IMR-90 (cell line): ENCODE measurements around the gene SLC44A2. TPM values are rescaled to one million over a fixed set of nuclear protein-coding genes. Genes with fewer than 3 reads are reported as not detected.

Experiments
- ATAC-seq: fragments of 200-7000 bp; cut with Tn5 transposase; 2 replicates; pipeline ENCODE4 v1.9.1; 2020; ENCODE audit warnings: low read depth, mild to moderate bottlenecking, moderate library complexity
- BruUV-seq: library from RNA; stranded (reverse); fragments of 400-500 nt; replicated peaks from 2 replicates; lab custom pipeline; 2021; lab: Mats Ljungman, UMichigan
- CTCF ChIA-PET: fragments of 300-600 bp; formaldehyde crosslinking; extraction: SDS; loops from one replicate; lab custom pipeline; 2021; ENCODE audit warnings: antibody characterized with exemption; lab: Yijun Ruan, JAX
- POLR2A ChIA-PET: fragments of 300-600 bp; sonication (Branson Sonifier 250); formaldehyde crosslinking; loops from one replicate; lab custom pipeline; 2022; ENCODE audit warnings: antibody characterized with exemption; ENCODE audit not compliant: unreplicated experiment; lab: Charles Lee
- DNase-seq: peaks from one replicate; pipeline ENCODE4 v3.0.0; 2013
- H2AFZ ChIP-seq: replicated peaks from 2 replicates; pipeline ENCODE3; 2013; ENCODE audit warnings: low read length, mild to moderate bottlenecking; ENCODE audit not compliant: poor library complexity
- H2AK5ac ChIP-seq: 2 replicates; pipeline ENCODE4 v1.6.1; 2013; ENCODE audit warnings: low read depth, low read length, inconsistent platforms
- H2AK9ac ChIP-seq: replicated peaks from 2 replicates; pipeline ENCODE3; 2013; ENCODE audit warnings: mild to moderate bottlenecking, low read depth, low read length, moderate library complexity; ENCODE audit not compliant: poor library complexity
- H2BK120ac ChIP-seq: 2 replicates; pipeline ENCODE4 v1.6.1; 2013; ENCODE audit warnings: low read depth, low read length, inconsistent platforms
- H2BK15ac ChIP-seq: 3 replicates; pipeline ENCODE4 v1.6.1; 2013; ENCODE audit warnings: low read depth, low read length, inconsistent platforms
- H2BK20ac ChIP-seq: 2 replicates; pipeline ENCODE4 v1.6.1; 2013; ENCODE audit warnings: low read depth, mild to moderate bottlenecking, inconsistent platforms, low read length, moderate library complexity
- H2BK5ac ChIP-seq: 2 replicates; pipeline ENCODE4 v1.6.1; 2013; ENCODE audit warnings: mild to moderate bottlenecking, low read depth, low read length, inconsistent platforms; ENCODE audit not compliant: poor library complexity, severe bottlenecking
- H3K14ac ChIP-seq: replicated peaks from 2 replicates; pipeline ENCODE4 v1.6.1; 2013; ENCODE audit warnings: low read depth, low read length, inconsistent platforms
- H3K18ac ChIP-seq: 2 replicates; pipeline ENCODE4 v1.6.1; 2013; ENCODE audit warnings: low read depth, low read length, control low read depth
- H3K23ac ChIP-seq: 2 replicates; pipeline ENCODE4 v1.6.1; 2013; ENCODE audit warnings: low read depth, low read length, inconsistent platforms
- H3K27ac ChIP-seq: 2 replicates; pipeline ENCODE4 v1.5.1; 2013; ENCODE audit warnings: mild to moderate bottlenecking, control low read depth, low read length; ENCODE audit not compliant: insufficient read depth
- H3K27me3 ChIP-seq: 2 replicates; pipeline ENCODE4 v1.6.1; 2013; ENCODE audit warnings: low read length; ENCODE audit not compliant: control insufficient read depth, insufficient read depth
- H3K36me3 ChIP-seq: 2 replicates; pipeline ENCODE4 v1.6.1; 2013; ENCODE audit warnings: low read length, mixed read lengths; ENCODE audit not compliant: control insufficient read depth, insufficient read depth
- H3K4ac ChIP-seq: 2 replicates; pipeline ENCODE4 v1.6.1; 2013; ENCODE audit warnings: low read depth, low read length, inconsistent platforms
- H3K4me1 ChIP-seq: 2 replicates; pipeline ENCODE4 v1.6.1; 2013; ENCODE audit warnings: low read length, mixed read lengths; ENCODE audit not compliant: control insufficient read depth, insufficient read depth
- H3K4me2 ChIP-seq: 2 replicates; pipeline ENCODE4 v1.6.1; 2013; ENCODE audit warnings: low read depth, mild to moderate bottlenecking, control low read depth, low read length, moderate library complexity
- H3K4me3 ChIP-seq: 2 replicates; pipeline ENCODE4 v1.5.1; 2013; ENCODE audit warnings: low read depth, mild to moderate bottlenecking, control low read depth, low read length, moderate library complexity; ENCODE audit not compliant: insufficient read depth
- H3K56ac ChIP-seq: 2 replicates; pipeline ENCODE4 v1.6.1; 2013; ENCODE audit warnings: low read length, inconsistent platforms; ENCODE audit not compliant: insufficient read depth; ENCODE audit errors: extremely low read depth
- H3K79me1 ChIP-seq, 2 experiments: 2 replicates each; pipeline ENCODE4 v1.6.1; 2013; ENCODE audit warnings: low read length in 2 of 2, inconsistent platforms in 1 of 2, low read depth in 1 of 2
- H3K9ac ChIP-seq: 2 replicates; pipeline ENCODE4 v1.6.1; 2013; ENCODE audit warnings: low read depth, low read length, control low read depth
- H3K9me1 ChIP-seq: 2 replicates; pipeline ENCODE4 v1.6.1; 2013; ENCODE audit warnings: low read length, inconsistent platforms; ENCODE audit not compliant: insufficient read depth
- H3K9me3 ChIP-seq: 2 replicates; pipeline ENCODE4 v1.6.1; 2013; ENCODE audit warnings: low read length; ENCODE audit not compliant: control insufficient read depth, insufficient read depth
- H4K20me1 ChIP-seq: 2 replicates; pipeline ENCODE4 v1.6.1; 2013; ENCODE audit warnings: low read length, inconsistent platforms; ENCODE audit not compliant: insufficient read depth
- H4K5ac ChIP-seq: 2 replicates; pipeline ENCODE4 v1.6.1; 2013; ENCODE audit warnings: mild to moderate bottlenecking, low read depth, low read length, control low read depth
- H4K8ac ChIP-seq, 2 experiments: 2 replicates each; pipeline ENCODE4 v1.6.1; 2013; ENCODE audit warnings: low read depth in 2 of 2, low read length in 2 of 2, control low read depth in 1 of 2, inconsistent platforms in 1 of 2
- H4K91ac ChIP-seq: 2 replicates; pipeline ENCODE4 v1.6.1; 2013; ENCODE audit warnings: low read depth, low read length, inconsistent platforms; ENCODE audit not compliant: insufficient read depth
- CEBPB ChIP-seq: IDR thresholded peaks from 2 replicates; pipeline ENCODE4 v1.6.1; 2012; ENCODE audit warnings: low read depth, low read length, improper control_type of control experiment
- CHD1 ChIP-seq: IDR thresholded peaks from 2 replicates; pipeline ENCODE4 v1.6.1; 2012; ENCODE audit warnings: low read depth, low read length, improper control_type of control experiment
- CTCF ChIP-seq: conservative IDR thresholded peaks from 2 replicates; pipeline ENCODE4 v1.5.1; 2012; ENCODE audit warnings: mild to moderate bottlenecking, low read depth, low read length, improper control_type of control experiment
- FOS ChIP-seq: fragments of 150-350 bp; IDR thresholded peaks from 2 replicates; pipeline ENCODE4 v1.6.1; 2016; ENCODE audit warnings: low read depth, low read length
- MAZ ChIP-seq: IDR thresholded peaks from 2 replicates; pipeline ENCODE4 v1.6.1; 2012; ENCODE audit warnings: low read depth, mild to moderate bottlenecking, low read length, improper control_type of control experiment, moderate library complexity, borderline replicate concordance
- NFE2L2 ChIP-seq: fragments of 150-350 bp; IDR thresholded peaks from 2 replicates; pipeline ENCODE4 v1.6.1; 2016; ENCODE audit warnings: low read depth, mild to moderate bottlenecking, low read length
- POLR2A ChIP-seq: IDR thresholded peaks from 2 replicates; pipeline ENCODE4 v1.6.1; 2012; ENCODE audit warnings: mild to moderate bottlenecking, low read depth, low read length
- RAD21 ChIP-seq: IDR thresholded peaks from 2 replicates; pipeline ENCODE4 v1.6.1; 2012; ENCODE audit warnings: low read length, improper control_type of control experiment
- RCOR1 ChIP-seq: IDR thresholded peaks from 2 replicates; pipeline ENCODE4 v1.6.1; 2012; ENCODE audit warnings: mild to moderate bottlenecking, low read length, improper control_type of control experiment; ENCODE audit not compliant: insufficient replicate concordance
- RFX5 ChIP-seq: IDR thresholded peaks from 2 replicates; pipeline ENCODE4 v1.8.0; 2012; ENCODE audit warnings: low read depth, mild to moderate bottlenecking, low read length, moderate library complexity
- SMC3 ChIP-seq: fragments of 150-350 bp; IDR thresholded peaks from 2 replicates; pipeline ENCODE4 v1.6.1; 2016; ENCODE audit warnings: low read depth, mild to moderate bottlenecking, antibody characterized with exemption, low read length, moderate library complexity
- USF2 ChIP-seq: fragments of 150-350 bp; IDR thresholded peaks from 2 replicates; pipeline ENCODE4 v1.6.1; 2017; ENCODE audit warnings: mild to moderate bottlenecking, antibody characterized with exemption, low read length, low read depth
- WGBS, 2 experiments: methylation state at CpG; one replicate each; pipeline versions ENCODE4 v1.1.5 to v1.1.7; 2013; ENCODE audit warnings: missing lambda C conversion rate in 2 of 2; ENCODE audit not compliant: insufficient read length in 1 of 2; ENCODE audit errors: extremely low coverage in 2 of 2; 5-methylcytosine and 5-hydroxymethylcytosine counted together
- dilution Hi-C: fragments of 300-500 bp; cut with HindIII; formaldehyde crosslinking; loops from one replicate; pipeline ENCODE4 v1.14.3; 2018; ENCODE audit warnings: low sequenced_read_pairs; ENCODE audit not compliant: unreplicated experiment
- in situ Hi-C: fragments of 300-500 bp; cut with MboI; formaldehyde crosslinking; loops from 3 replicates; pipeline ENCODE4 v1.14.3; 2019; ENCODE audit warnings: low sequenced_read_pairs, inconsistent platforms, mixed read lengths
- intact Hi-C: fragments of 100-400 bp; cut with micrococcal nuclease; formaldehyde crosslinking; loops from 2 replicates; pipeline ENCODE4 v1.10.0; 2022
- polyA plus RNA-seq, 3 experiments: library from polyadenylated mRNA; depleted of rRNA; stranded (reverse); fragments of >200 nt; gene quantifications; 2 replicates each; pipeline ENCODE4 v1.2.3, GENCODE V29; 2012; ENCODE audit warnings: low replicate concordance in 1 of 3
- total RNA-seq: library from RNA; depleted of rRNA; stranded (reverse); fragments of >200 nt; gene quantifications from 2 replicates; pipeline ENCODE4 v1.2.3, GENCODE V29; 2012

Gene SLC44A2
- total and polyA plus RNA-seq, 2 of the 4 experiments (the other 2 are of a cell fraction), result 28.5 to 62.9 TPM

GRCh38 chr19:10634963-10635362, 9.6 kb downstream of the SLC44A2 start:
- intact Hi-C loops, result no loop called here
- Histone ChIP-seq H3K23ac (no peak overlapping the region), H2BK120ac (no peak overlapping the region), H2BK15ac (no peak overlapping the region), H3K9me3 (no peaks in the 10 kb centered on the region), H3K27ac (no peak overlapping the region), H3K4me1 (no peaks in the 10 kb centered on the region), H3K4me3 (no peak overlapping the region), H2AK5ac (no peak overlapping the region), H3K9ac (no peak overlapping the region), H2AK9ac (no peak overlapping the region), H3K36me3 (peaks cover 53% of the 10 kb centered on the region), H2AFZ (no peak overlapping the region), H3K4me2 (no peak overlapping the region), H2BK20ac (no peak overlapping the region), H3K56ac (no peak overlapping the region), H3K9me1 (peaks cover 7% of the 10 kb centered on the region; the same call in 1 of the 2 replicates), H3K18ac (no peak overlapping the region), H4K8ac (no peak overlapping the region), H2BK5ac (no peak overlapping the region), H4K91ac (no peak overlapping the region), H3K27me3 (no peaks in the 10 kb centered on the region), H3K79me1 (no peaks in the 10 kb centered on the region; a peak in 2 of 4 replicates), H3K4ac (no peak overlapping the region), H3K14ac (no peak overlapping the region), H4K20me1 (peaks cover 4% of the 10 kb centered on the region; the same call in 1 of the 2 replicates), H4K5ac (no peak overlapping the region)
- POLR2A ChIA-PET, result no interaction called here
- TF ChIP-seq CTCF, result no peak
- TF ChIP-seq RCOR1, result no peak
- no peak for TF ChIP-seq POLR2A
- no peak for TF ChIP-seq CEBPB
- TF ChIP-seq MAZ, result no peak
- no peak for TF ChIP-seq NFE2L2
- TF ChIP-seq CHD1, result no peak
- no peak for TF ChIP-seq FOS
- no peak for TF ChIP-seq SMC3
- no peak for TF ChIP-seq USF2
- no peak for TF ChIP-seq RAD21
- TF ChIP-seq RFX5, result no peak
- dilution Hi-C loops, result no loop called here
- 97% methylated on average over 3 of the region's 6 CpGs; no CpG with 5 or more reads in 1 of the 2 experiments for WGBS, 2 experiments
- DNase-seq (no peak), ATAC-seq (no peak)
- BruUV-seq, result no TSS peak
- in situ Hi-C loops, result no loop called here
- CTCF ChIA-PET, result no interaction called here
